ENCODE measurements around the gene TNNI2.

The TNNI2 gene

DNA sequence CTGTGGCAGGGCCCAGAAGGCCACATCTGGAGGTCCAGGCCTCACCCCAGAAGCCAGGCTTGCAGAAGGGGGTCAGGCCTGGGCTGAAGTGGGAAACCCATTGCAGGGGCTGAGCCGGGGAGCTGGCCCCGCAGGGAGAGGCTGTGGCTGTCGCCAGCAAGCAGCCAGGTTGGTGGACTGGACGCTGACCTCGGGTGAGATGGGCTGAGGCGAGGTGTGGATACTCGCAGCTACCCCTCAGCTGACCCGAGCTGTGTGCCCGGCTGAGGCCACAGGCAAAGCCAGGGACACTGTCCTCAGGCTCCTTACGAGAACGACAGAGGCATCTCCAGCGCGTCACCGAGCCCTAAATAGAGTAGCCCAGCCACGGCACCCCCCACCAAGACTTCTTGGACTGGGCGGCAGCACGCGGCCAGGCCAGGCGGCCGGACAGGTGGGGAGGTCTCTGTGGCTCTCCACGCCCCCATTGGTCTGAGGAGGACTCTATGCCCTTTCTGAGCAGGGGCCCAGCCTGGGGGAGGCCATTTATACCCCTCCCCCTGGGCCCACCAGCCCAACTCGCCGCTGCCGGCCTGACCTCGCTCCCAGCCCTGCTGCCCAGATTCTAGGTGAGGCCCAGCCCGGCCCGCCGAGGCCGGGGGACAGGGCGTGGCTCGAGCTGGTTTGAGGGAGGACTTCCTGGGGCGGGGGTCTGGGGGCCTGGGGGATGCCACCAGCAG, at the start of gene TNNI2:
TNNI2 (plus strand) TSS at position 556 of the 719 bp plus-strand sequence. CDS start 716 bp downstream, outside the sequence.
- H3K36me3 ChIP-seq (ENCODE audit: control insufficient read depth in 2 of 2, insufficient read depth in 1 of 2, low read length in 2 of 2): no peaks in the 10 kb centered on the region
- POLR2A ChIA-PET: no interaction called here
- H3K27ac ChIP-seq (ENCODE audit: extremely low read depth, low read depth, low read length): no peak within 1 kb of the TSS
- no peaks in the 10 kb centered on the region for H3K9me3 ChIP-seq (ENCODE audit: control insufficient read depth, insufficient read depth, low read depth, low read length)
- H3K4me3 ChIP-seq (ENCODE audit: low read depth, low read length): no peak within 1 kb of the TSS
- no peak for TF ChIP-seq TRIM28 (IDR thresholded peaks at IDR 0.05; ENCODE audit: borderline replicate concordance, low read length)
- TF ChIP-seq SCRT2 (tag by site-specific recombination; IDR thresholded peaks at IDR 0.05): no peak
- TF ChIP-seq ZBTB21 (tag by site-specific recombination; IDR thresholded peaks at IDR 0.05): no peak
- TF ChIP-seq, protein P1, sequence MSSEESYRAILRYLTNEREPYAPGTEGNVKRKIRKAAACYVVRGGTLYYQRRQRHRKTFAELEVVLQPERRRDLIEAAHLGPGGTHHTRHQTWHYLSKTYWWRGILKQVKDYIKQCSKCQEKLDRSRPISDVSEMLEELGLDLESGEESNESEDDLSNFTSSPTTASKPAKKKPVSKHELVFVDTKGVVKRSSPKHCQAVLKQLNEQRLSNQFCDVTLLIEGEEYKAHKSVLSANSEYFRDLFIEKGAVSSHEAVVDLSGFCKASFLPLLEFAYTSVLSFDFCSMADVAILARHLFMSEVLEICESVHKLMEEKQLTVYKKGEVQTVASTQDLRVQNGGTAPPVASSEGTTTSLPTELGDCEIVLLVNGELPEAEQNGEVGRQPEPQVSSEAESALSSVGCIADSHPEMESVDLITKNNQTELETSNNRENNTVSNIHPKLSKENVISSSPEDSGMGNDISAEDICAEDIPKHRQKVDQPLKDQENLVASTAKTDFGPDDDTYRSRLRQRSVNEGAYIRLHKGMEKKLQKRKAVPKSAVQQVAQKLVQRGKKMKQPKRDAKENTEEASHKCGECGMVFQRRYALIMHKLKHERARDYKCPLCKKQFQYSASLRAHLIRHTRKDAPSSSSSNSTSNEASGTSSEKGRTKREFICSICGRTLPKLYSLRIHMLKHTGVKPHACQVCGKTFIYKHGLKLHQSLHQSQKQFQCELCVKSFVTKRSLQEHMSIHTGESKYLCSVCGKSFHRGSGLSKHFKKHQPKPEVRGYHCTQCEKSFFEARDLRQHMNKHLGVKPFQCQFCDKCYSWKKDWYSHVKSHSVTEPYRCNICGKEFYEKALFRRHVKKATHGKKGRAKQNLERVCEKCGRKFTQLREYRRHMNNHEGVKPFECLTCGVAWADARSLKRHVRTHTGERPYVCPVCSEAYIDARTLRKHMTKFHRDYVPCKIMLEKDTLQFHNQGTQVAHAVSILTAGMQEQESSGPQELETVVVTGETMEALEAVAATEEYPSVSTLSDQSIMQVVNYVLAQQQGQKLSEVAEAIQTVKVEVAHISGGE (tag by site-specific recombination; conservative IDR thresholded peaks at IDR 0.05; ENCODE audit: low read depth): no peak
- no peak for TF ChIP-seq ZNF521 (tag by site-specific recombination; IDR thresholded peaks at IDR 0.05)
- TF ChIP-seq TCF7L2 (IDR thresholded peaks at IDR 0.05; ENCODE audit: borderline replicate concordance, low read depth, low read length): no peak
- TF ChIP-seq KLF1 (tag by site-specific recombination; IDR thresholded peaks at IDR 0.05): no peak
- TF ChIP-seq ZNF16 (tag by site-specific recombination; IDR thresholded peaks at IDR 0.05; ENCODE audit: low read depth): no peak
- TF ChIP-seq ZNF416 (tag by site-specific recombination; IDR thresholded peaks at IDR 0.05): no peak
- TF ChIP-seq ZNF510 (tag by site-specific recombination; IDR thresholded peaks at IDR 0.05; ENCODE audit: insufficient replicate concordance): no peak
- no peak for TF ChIP-seq ZNF354C (tag by site-specific recombination; IDR thresholded peaks at IDR 0.05; ENCODE audit: borderline replicate concordance, low read depth)
- TF ChIP-seq ZNF701 (tag by site-specific recombination; IDR thresholded peaks at IDR 0.05): no peak
- CTCF ChIA-PET: interaction anchor here (0.6 to 1.9 kb wide), 3 partner anchors 144 to 317 kb away, joined by 4 to 6 read pairs (median 5); no protein-coding TSS in a partner anchor
- no peaks in the 10 kb centered on the region for H3K4me1 ChIP-seq (ENCODE audit: control insufficient read depth, insufficient read depth, low read length)

DNA sequence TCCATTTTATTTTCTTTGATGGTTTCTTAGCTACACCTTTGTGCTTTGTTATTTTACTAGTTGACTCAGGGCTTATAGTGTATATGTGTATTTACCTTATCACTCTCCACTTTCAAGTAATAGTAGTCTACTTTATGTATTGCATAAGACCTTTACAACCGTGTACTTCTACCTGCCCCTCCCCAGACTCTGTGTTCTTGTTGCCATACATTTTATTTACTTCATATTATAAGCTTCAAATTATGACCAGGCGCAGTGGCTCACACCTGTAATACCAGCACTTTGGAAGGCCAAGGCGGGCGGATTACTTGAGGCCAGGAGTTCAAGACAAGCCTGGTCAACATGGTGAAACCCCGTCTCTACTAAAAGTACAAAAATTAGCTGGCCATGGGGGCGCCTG, 46.9 kb upstream of the TNNI2 start:
- Histone ChIP-seq H3K36me3 (ENCODE audit: control insufficient read depth in 2 of 2, insufficient read depth in 1 of 2, low read length in 2 of 2) (no peaks in the 10 kb centered on the region), H3K4me1 (ENCODE audit: control insufficient read depth, insufficient read depth, low read length) (no peaks in the 10 kb centered on the region), H3K9me3 (ENCODE audit: control insufficient read depth, insufficient read depth, low read depth, low read length) (no peaks in the 10 kb centered on the region), H3K27ac (ENCODE audit: extremely low read depth, low read depth, low read length) (no peak overlapping the region), H3K4me3 (ENCODE audit: low read depth, low read length) (no peak overlapping the region)
- CTCF ChIA-PET: interaction anchor here (0.7 to 1.8 kb wide), 4 partner anchors 41 to 358 kb away, joined by 3 to 8 read pairs (median 4); no protein-coding TSS in a partner anchor
- POLR2A ChIA-PET: no interaction called here
- TF ChIP-seq PATZ1 (tag by site-specific recombination; IDR thresholded peaks at IDR 0.05): no peak
- TF ChIP-seq KLF16 (tag by site-specific recombination; IDR thresholded peaks at IDR 0.05): no peak
- no peak for TF ChIP-seq ZNF2 (tag by site-specific recombination; IDR thresholded peaks at IDR 0.05)
- no peak for TF ChIP-seq ZSCAN18 (tag by site-specific recombination; IDR thresholded peaks at IDR 0.05)
- no peak for TF ChIP-seq ZNF530 (tag by site-specific recombination; IDR thresholded peaks at IDR 0.05; ENCODE audit: low read depth)
- TF ChIP-seq ZNF19 (tag by site-specific recombination; IDR thresholded peaks at IDR 0.05; ENCODE audit: low read depth): no peak
- TF ChIP-seq ZNF837 (tag by site-specific recombination; IDR thresholded peaks at IDR 0.05): no peak
- TF ChIP-seq, protein P1 (tag by site-specific recombination; conservative IDR thresholded peaks at IDR 0.05; ENCODE audit: low read depth): no peak
- TF ChIP-seq ZNF221 (tag by site-specific recombination; IDR thresholded peaks at IDR 0.05; ENCODE audit: borderline replicate concordance): no peak
- TF ChIP-seq ZFP37 (tag by site-specific recombination; IDR thresholded peaks at IDR 0.05): no peak
- TF ChIP-seq BCL6B (tag by site-specific recombination; IDR thresholded peaks at IDR 0.05): no peak
- no peak for TF ChIP-seq SALL2 (tag by site-specific recombination; IDR thresholded peaks at IDR 0.05; ENCODE audit: borderline replicate concordance)

Data from HEK293 (cell line).